Measurements from ENCODE around the gene ZSCAN22. TPM values are rescaled to one million over a fixed set of nuclear protein-coding genes. Genes with fewer than 3 reads are reported as not detected.

The ZSCAN22 gene
- total and polyA plus RNA-seq, 2 of the 13 experiments (the other 11 are each of a cell fraction or from before 2014, with no cell fraction given): 2.5 to 3.5 TPM

DNA sequence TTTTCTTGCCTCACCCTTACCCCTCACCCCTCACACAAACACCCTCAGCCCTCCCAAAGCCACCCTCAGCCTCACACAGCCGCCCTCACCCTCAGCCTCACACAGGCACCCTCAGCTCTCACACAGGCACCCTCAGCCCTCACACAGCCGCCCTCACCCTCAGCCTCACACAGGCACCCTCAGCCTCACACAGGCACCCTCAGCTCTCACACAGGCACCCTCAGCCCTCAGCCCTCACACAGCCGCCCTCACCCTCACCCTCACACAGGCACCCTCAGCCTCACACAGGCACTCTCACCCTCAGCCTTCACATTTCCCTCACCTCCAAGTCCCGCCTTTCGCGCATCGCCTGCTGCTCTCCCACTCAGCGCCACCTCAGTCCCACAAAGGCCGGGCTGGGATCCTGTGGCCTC lies 287 bp upstream of the ZSCAN22 start:
- Histone ChIP-seq H3K4me2 (ENCODE audit: low read depth, low read length) (peak overlapping the region; percentile 91), H3K9me3 (ENCODE audit: low read length) (no peaks in the 10 kb centered on the region), H4K20me1 (ENCODE audit: insufficient read depth, low read length) (no peaks in the 10 kb centered on the region), H3K79me2 (ENCODE audit: insufficient read depth, low read length) (peaks cover 22% of the 10 kb centered on the region), H3K4me3 (replicated peaks in 1 of 3; ENCODE audit: insufficient read depth in 1 of 3, low read depth in 2 of 3, low read length in 3 of 3) (peak overlapping the region; percentile 83 to 95 (median 89)), H3K27me3 (ENCODE audit: control insufficient read depth in 1 of 2, insufficient read depth in 2 of 2, low read length in 2 of 2) (no peaks in the 10 kb centered on the region; a peak in 1 of 5 replicates), H3K4me1 (ENCODE audit: insufficient read depth, low read length) (peaks cover 41% of the 10 kb centered on the region), H3K9ac (ENCODE audit: insufficient read depth, low read depth, low read length) (peak overlapping the region; percentile 85), H3K27ac (ENCODE audit: extremely low read length, insufficient read depth, low read length) (peak overlapping the region; percentile 78), H2AFZ (ENCODE audit: low read length) (no peak overlapping the region), H3K36me3 (replicated peaks in 1 of 2; ENCODE audit: control insufficient read depth in 1 of 2, insufficient read depth in 2 of 2, low read length in 2 of 2) (no peaks in the 10 kb centered on the region)
- intact Hi-C loops (cut with micrococcal nuclease; ENCODE audit: unreplicated experiment) (loop anchor here (2.0 to 5.0 kb wide), 5 partner anchors 46 to 191 kb away; partner anchors contain the start of genes ZBTB45, ZNF274, ZNF324 and ZNF584), in situ Hi-C loops (cut with HindIII; ENCODE audit: extremely low pct_ligation_motif_present, low pct_unique_long_range_greater_than_20kb) (no loop called here)
- WGBS (ENCODE audit: low lambda C conversion rate): under 1% methylated on average over 9 of the region's 9 CpGs
- ATAC-seq: peak; percentile 58
- no peak for FAIRE-seq
- POLR2A ChIA-PET: interaction anchor here (0.7 to 2.1 kb wide), 22 partner anchors 12 to 324 kb away, joined by 3 to 22 read pairs (median 4); partner anchors contain the start of genes ERVK3-1, RPS5, TRIM28 and ZBTB45
- DNase-seq (ENCODE audit: low spot score): no peak
- no TSS peak for BruUV-seq (replicated peaks)
- CTCF ChIA-PET (ENCODE audit: low intra/inter-chr PET ratio, low total read pairs): no interaction called here
- TF ChIP-seq, protein P1, sequence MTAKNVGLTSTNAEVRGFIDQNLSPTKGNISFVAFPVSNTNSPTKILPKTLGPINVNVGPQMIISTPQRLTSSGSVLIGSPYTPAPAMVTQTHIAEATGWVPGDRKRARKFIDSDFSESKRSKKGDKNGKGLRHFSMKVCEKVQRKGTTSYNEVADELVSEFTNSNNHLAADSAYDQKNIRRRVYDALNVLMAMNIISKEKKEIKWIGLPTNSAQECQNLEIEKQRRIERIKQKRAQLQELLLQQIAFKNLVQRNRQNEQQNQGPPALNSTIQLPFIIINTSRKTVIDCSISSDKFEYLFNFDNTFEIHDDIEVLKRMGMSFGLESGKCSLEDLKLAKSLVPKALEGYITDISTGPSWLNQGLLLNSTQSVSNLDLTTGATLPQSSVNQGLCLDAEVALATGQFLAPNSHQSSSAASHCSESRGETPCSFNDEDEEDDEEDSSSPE (CRISPR knock-in tag; IDR thresholded peaks at IDR 0.05): no peak
- TF ChIP-seq DBP (CRISPR knock-in tag; IDR thresholded peaks at IDR 0.05; ENCODE audit: not compliant biosample characterization) (no peak), DMTF1 (CRISPR knock-in tag; IDR thresholded peaks at IDR 0.05) (no peak), POLR2G (IDR thresholded peaks at IDR 0.05; ENCODE audit: low read depth, low read length) (no peak), ZNF781 (CRISPR knock-in tag; IDR thresholded peaks at IDR 0.05; ENCODE audit: borderline replicate concordance, not compliant biosample characterization) (peak; percentile 53), ZNF33B (CRISPR knock-in tag; IDR thresholded peaks at IDR 0.05) (no peak), ARID2 (CRISPR knock-in tag; IDR thresholded peaks at IDR 0.05; ENCODE audit: borderline replicate concordance) (0 out of 2 replicates have a peak, but pooled peaks have one; percentile 75), KLF15 (CRISPR knock-in tag; IDR thresholded peaks at IDR 0.05; ENCODE audit: borderline replicate concordance) (no peak), U2AF1 (optimal IDR thresholded peaks at IDR 0.05; ENCODE audit: low read depth, low read length) (no peak), ZNF451 (CRISPR knock-in tag; IDR thresholded peaks at IDR 0.05) (no peak), CAMTA2 (CRISPR knock-in tag; IDR thresholded peaks at IDR 0.05; ENCODE audit: borderline replicate concordance) (0 out of 2 replicates have a peak, but pooled peaks have one; percentile 70)
- TF ChIP-seq, protein P2, sequence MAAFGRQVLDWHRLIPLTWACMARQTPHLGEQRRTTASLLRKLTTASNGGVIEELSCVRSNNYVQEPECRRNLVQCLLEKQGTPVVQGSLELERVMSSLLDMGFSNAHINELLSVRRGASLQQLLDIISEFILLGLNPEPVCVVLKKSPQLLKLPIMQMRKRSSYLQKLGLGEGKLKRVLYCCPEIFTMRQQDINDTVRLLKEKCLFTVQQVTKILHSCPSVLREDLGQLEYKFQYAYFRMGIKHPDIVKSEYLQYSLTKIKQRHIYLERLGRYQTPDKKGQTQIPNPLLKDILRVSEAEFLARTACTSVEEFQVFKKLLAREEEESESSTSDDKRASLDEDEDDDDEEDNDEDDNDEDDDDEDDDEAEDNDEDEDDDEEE (CRISPR knock-in tag; IDR thresholded peaks at IDR 0.05): 0 out of 2 replicates have a peak, but pooled peaks have one; percentile 37
- TF ChIP-seq, protein P3, sequence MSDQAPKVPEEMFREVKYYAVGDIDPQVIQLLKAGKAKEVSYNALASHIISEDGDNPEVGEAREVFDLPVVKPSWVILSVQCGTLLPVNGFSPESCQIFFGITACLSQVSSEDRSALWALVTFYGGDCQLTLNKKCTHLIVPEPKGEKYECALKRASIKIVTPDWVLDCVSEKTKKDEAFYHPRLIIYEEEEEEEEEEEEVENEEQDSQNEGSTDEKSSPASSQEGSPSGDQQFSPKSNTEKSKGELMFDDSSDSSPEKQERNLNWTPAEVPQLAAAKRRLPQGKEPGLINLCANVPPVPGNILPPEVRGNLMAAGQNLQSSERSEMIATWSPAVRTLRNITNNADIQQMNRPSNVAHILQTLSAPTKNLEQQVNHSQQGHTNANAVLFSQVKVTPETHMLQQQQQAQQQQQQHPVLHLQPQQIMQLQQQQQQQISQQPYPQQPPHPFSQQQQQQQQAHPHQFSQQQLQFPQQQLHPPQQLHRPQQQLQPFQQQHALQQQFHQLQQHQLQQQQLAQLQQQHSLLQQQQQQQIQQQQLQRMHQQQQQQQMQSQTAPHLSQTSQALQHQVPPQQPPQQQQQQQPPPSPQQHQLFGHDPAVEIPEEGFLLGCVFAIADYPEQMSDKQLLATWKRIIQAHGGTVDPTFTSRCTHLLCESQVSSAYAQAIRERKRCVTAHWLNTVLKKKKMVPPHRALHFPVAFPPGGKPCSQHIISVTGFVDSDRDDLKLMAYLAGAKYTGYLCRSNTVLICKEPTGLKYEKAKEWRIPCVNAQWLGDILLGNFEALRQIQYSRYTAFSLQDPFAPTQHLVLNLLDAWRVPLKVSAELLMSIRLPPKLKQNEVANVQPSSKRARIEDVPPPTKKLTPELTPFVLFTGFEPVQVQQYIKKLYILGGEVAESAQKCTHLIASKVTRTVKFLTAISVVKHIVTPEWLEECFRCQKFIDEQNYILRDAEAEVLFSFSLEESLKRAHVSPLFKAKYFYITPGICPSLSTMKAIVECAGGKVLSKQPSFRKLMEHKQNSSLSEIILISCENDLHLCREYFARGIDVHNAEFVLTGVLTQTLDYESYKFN (CRISPR knock-in tag; conservative IDR thresholded peaks at IDR 0.05): no peak
